ENCODE results near the gene TNNT2.

TNNT2 gene

DNA sequence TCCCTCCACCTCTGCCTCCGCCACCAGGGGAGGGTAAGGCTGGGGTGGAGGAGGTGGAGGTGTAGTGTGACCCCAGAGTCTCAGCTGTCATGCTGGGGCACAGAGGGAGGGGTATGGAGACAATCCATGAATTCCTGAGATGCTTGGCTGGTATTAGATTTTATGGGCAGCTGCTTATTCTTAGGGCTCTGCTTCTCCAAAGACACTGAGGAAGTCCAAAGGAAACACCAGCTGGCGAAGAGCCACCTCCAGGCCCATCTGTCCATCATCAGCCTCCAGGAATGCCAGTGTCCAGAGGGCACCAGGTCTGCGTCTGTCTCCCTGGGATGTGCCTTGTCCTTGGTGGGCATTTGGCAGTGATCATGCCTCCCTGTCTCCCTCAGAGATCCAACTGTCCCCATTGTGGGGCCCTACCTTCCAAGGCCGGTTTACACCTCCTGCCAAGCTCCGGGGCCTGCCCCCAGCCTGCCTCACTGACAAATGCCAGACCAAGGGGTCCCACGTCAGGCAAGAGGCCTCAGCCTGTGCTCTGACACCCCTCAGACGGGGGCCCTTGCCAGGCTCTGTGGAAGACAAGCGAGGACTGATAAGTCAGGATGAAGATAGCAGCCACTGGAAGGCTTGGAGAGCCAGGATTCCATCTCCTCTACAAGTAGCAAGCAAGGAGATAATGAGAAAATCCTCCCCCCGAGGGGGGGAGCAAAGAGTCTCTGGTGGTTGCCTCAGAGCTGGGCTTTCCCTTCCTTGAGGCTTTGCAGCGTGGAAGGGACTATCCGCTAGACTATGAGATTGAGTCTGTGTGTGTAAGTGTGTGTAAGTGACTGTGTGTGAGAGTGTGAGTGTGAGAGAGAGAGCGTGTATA, 42.5 kb upstream of the TNNT2 start:
- Histone ChIP-seq H3K27ac (no peak overlapping the region), H3K4me1 (no peaks in the 10 kb centered on the region), H3K9ac (no peak overlapping the region), H3K4me3 (ENCODE audit: low read depth, low read length) (no peak overlapping the region), H3K9me3 (ENCODE audit: control insufficient read depth, low read length) (no peaks in the 10 kb centered on the region), H3K36me3 (ENCODE audit: control insufficient read depth, insufficient read depth, low read length) (no peaks in the 10 kb centered on the region), H3K4me2 (ENCODE audit: low read length) (no peak overlapping the region), H3K79me2 (no peaks in the 10 kb centered on the region), H2AFZ (no peak overlapping the region), H3K27me3 (ENCODE audit: control insufficient read depth, insufficient read depth, low read length) (no peaks in the 10 kb centered on the region)
- TF ChIP-seq, protein P1, sequence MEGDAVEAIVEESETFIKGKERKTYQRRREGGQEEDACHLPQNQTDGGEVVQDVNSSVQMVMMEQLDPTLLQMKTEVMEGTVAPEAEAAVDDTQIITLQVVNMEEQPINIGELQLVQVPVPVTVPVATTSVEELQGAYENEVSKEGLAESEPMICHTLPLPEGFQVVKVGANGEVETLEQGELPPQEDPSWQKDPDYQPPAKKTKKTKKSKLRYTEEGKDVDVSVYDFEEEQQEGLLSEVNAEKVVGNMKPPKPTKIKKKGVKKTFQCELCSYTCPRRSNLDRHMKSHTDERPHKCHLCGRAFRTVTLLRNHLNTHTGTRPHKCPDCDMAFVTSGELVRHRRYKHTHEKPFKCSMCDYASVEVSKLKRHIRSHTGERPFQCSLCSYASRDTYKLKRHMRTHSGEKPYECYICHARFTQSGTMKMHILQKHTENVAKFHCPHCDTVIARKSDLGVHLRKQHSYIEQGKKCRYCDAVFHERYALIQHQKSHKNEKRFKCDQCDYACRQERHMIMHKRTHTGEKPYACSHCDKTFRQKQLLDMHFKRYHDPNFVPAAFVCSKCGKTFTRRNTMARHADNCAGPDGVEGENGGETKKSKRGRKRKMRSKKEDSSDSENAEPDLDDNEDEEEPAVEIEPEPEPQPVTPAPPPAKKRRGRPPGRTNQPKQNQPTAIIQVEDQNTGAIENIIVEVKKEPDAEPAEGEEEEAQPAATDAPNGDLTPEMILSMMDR (IDR thresholded peaks at IDR 0.05), result no peak

DNA sequence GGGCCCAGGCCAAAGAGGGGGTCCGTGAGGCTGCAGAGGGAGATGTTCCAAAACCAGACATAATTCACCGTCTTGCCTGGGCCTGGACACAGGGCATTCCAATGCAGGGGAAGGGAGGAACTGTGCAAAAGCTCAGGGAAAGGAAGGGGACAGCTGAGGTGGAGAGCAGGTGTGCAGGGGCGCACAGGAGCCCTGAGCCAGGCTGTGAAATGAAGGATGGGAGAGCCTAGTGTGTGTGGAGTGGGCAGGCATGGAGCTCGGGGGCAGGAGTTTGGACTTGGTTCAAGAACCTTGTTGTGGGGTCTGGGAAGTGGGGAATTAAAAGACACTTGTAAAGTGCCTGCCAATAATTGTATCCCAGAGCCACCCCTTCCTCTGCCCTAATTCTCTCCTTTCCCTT, 41.8 kb upstream of the TNNT2 start:
- Histone ChIP-seq H3K9me3 (ENCODE audit: control insufficient read depth, low read length) (no peaks in the 10 kb centered on the region), H3K36me3 (ENCODE audit: control insufficient read depth, insufficient read depth, low read length) (no peaks in the 10 kb centered on the region), H3K27me3 (ENCODE audit: control insufficient read depth, insufficient read depth, low read length) (no peaks in the 10 kb centered on the region), H3K9ac (no peak overlapping the region), H3K79me2 (no peaks in the 10 kb centered on the region), H3K27ac (no peak overlapping the region), H3K4me1 (no peaks in the 10 kb centered on the region), H3K4me2 (ENCODE audit: low read length) (no peak overlapping the region), H3K4me3 (ENCODE audit: low read depth, low read length) (no peak overlapping the region), H2AFZ (no peak overlapping the region)
- TF ChIP-seq, protein P1 (IDR thresholded peaks at IDR 0.05), result no peak

DNA sequence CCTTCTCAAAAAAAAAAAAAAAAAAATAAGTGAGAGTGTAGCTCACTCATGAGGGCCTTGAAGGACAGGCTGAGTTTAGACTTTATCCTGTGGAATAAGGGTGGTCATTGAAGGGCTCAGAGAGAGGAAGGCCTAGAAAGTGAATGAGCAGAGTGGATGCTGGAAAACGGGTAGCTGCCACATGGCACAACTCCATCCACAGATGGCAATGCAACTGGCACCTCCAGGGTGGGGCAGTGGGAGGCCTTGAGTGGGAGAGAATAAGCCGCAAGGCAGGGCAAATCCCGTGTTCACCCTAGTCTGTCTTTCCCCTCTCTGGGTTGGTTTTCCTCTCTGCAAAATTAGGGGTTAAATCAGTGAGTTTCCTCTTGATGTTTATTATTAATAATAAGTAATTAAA, 41.0 kb upstream of the TNNT2 start:
- Histone ChIP-seq H3K4me1 (no peaks in the 10 kb centered on the region), H3K79me2 (no peaks in the 10 kb centered on the region), H3K9ac (no peak overlapping the region), H3K27me3 (ENCODE audit: control insufficient read depth, insufficient read depth, low read length) (no peaks in the 10 kb centered on the region), H3K9me3 (ENCODE audit: control insufficient read depth, low read length) (no peaks in the 10 kb centered on the region), H2AFZ (no peak overlapping the region), H3K4me2 (ENCODE audit: low read length) (no peak overlapping the region), H3K36me3 (ENCODE audit: control insufficient read depth, insufficient read depth, low read length) (no peaks in the 10 kb centered on the region), H3K4me3 (ENCODE audit: low read depth, low read length) (no peak overlapping the region), H3K27ac (no peak overlapping the region)
- TF ChIP-seq, protein P1 (IDR thresholded peaks at IDR 0.05), result no peak

DNA sequence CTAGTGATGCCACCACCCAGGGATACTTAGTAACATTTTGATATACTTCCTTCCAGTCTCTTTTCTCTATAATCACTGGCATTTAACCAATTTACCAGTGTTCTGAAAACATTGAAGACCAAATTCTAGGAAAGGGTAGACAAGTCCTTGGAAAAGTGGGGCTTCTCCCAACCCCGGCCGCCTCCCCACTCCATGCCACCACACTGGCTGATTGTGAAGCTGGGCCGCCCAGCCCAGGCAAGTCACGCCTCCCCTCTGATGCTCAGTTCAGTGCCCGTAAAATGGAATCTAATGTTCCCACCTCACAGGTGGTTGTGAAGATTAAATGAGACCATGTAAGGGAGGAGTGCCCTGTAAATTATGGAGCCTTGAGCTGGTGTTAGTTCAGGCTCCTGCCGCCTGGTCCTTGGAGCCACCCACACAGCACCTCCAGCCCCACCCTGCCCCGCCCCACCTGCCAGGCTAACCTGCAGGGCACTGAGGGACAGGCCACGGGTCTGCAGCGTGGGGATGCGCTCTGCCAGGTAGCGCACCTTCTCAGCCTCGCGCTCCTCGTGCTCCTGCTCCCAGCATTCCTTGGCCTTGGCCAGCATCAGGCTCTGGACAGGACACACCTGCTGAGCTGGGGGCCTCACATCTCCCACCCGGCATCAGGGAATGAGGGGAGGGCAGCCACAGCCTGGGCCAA, 36.7 kb upstream of the TNNT2 start:
- H3K9ac ChIP-seq, result no peak overlapping the region
- H3K27ac ChIP-seq, result no peak overlapping the region
- no peaks in the 10 kb centered on the region for H3K79me2 ChIP-seq
- no peaks in the 10 kb centered on the region for H3K4me1 ChIP-seq
- TF ChIP-seq, protein P1 (IDR thresholded peaks at IDR 0.05), result no peak
- no peak overlapping the region for H3K4me3 ChIP-seq (ENCODE audit: low read depth, low read length)
- H3K9me3 ChIP-seq (ENCODE audit: control insufficient read depth, low read length), result no peaks in the 10 kb centered on the region
- H3K27me3 ChIP-seq (ENCODE audit: control insufficient read depth, insufficient read depth, low read length), result no peaks in the 10 kb centered on the region
- H2AFZ ChIP-seq, result no peak overlapping the region
- H3K4me2 ChIP-seq (ENCODE audit: low read length), result no peak overlapping the region
- H3K36me3 ChIP-seq (ENCODE audit: control insufficient read depth, insufficient read depth, low read length), result no peaks in the 10 kb centered on the region

All from parathyroid adenoma (tissue), 2 donors.